CD4-positive, alpha-beta T cell treated with Interleukin-17A for 4 hours (primary cell): ENCODE results near the gene YAP1.
"Not testable (repeated sequence)": the region's sequence is repeated elsewhere in the genome, so short reads cannot be mapped to it uniquely, and the experiment has no call there.

ENCODE experiments used
- DNase-seq: peaks from one replicate; pipeline ENCODE4 v3.0.0-alpha.2; 2020; ENCODE audit warnings: mixed read lengths

Gene YAP1

GRCh38 chr11:102244681-102245409, 134.6 kb downstream of the YAP1 start:
- no peak for DNase-seq

- no peak for DNase-seq
Measured at GRCh38 chr11:102251423-102251822, 141.2 kb downstream of the YAP1 start.

DNA sequence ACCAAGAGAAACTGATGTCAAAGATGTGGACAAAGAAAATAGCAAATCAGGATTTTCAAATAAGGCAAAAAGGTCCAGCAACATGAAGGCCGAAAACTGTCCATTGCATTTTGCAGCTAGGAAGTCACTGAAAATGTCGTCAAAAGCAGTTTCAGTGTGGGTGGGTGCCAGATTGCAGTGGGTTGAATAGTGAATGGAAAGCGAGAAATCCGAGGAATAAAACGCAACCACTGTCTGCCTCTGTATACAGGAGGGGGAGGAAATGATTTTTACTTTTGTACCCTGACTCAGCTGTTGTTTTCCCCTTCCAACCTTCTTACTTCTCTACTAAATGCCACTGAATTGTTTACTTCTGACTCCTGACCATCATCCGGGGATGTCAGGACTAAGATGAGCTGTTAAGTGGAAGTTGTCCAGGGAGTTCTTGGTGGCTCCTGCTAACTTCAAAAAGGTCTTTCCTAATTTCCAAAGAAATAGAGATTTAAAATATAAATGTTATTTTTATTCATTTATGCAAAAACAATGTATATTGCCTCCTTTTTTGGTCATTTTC, 142.2 kb downstream of the YAP1 start:
- no peak for DNase-seq

GRCh38 chr11:102253020-102253715, 142.9 kb downstream of the YAP1 start:
- DNase-seq: no peak

DNA sequence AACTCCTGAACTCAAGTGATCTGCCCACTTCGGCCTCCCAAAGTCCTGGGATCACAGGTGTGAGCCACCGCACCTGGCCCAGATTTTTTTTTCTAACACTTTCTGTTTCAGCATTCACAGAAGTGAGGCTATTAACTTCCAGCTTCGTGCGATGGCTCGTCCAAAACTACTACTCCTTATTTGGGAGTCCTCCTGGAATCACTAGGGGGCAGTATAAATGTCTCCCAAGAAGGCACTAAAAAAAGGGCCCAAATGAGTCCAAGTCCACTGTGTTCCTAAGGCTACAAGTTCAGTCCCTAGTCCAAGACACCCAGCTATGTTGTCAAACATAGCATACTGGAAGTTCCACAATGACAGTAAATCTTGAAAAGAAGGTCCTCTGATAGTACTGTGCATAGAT, 143.8 kb downstream of the YAP1 start:
- DNase-seq: peak; percentile 4

- DNase-seq: no peak
Measured at GRCh38 chr11:102256251-102256650, 146.0 kb downstream of the YAP1 start.

GRCh38 chr11:102260241-102260640, 150.0 kb downstream of the YAP1 start:
- DNase-seq: no peak

DNA sequence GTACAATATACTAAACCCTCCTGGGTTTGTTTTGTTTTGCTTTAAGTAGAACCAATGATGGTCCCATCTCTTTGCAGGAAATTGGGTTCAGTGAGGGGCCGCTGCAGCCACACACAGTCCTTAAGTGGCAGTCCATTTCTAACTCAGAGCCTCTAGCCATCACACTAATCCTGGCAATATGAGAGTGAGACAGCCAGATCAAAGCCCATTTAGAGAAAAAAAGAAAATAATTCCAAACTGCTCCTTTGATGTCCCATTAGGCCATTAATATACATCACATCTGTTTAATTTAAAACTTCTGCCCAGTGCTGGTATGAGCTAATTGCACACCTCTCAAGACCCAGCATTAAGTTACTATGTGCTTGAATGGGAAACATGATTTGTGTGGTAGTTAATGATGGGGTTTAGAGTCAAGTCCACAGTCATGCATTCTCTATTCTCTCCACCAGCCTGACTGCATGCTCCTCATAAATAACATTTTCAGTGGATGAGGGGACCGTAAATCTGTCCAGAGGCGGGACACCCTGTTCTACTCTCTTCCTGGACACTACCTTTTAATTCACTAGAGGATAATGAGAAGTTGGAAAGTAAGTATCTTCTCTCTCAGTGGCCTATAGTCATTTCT, 153.2 kb downstream of the YAP1 start:
- DNase-seq: no peak

- not testable (repeated sequence) for DNase-seq
Measured at GRCh38 chr11:102264704-102265103, 154.5 kb downstream of the YAP1 start.

- DNase-seq: no peak
Measured at GRCh38 chr11:102266099-102266498, 155.9 kb downstream of the YAP1 start.

DNA sequence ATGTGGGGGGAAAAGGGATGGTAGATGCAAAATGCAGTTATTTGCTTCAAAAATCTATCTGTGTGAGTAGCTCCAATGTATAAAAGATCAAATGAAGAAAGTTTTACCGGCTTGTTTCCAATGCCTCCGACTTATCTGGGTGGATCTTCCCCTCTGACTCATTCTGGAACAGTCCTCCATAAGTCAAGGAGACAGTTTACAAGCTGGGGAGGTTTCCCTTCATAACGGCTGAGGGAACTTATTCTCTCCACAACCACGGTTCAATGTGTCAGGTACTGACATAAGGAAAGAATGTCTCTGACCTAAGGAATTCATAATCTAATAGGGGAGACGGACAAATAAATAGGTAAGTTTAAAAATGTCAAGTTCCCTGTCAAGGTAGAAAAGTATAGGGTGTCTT, 157.4 kb downstream of the YAP1 start:
- DNase-seq: no peak

DNA sequence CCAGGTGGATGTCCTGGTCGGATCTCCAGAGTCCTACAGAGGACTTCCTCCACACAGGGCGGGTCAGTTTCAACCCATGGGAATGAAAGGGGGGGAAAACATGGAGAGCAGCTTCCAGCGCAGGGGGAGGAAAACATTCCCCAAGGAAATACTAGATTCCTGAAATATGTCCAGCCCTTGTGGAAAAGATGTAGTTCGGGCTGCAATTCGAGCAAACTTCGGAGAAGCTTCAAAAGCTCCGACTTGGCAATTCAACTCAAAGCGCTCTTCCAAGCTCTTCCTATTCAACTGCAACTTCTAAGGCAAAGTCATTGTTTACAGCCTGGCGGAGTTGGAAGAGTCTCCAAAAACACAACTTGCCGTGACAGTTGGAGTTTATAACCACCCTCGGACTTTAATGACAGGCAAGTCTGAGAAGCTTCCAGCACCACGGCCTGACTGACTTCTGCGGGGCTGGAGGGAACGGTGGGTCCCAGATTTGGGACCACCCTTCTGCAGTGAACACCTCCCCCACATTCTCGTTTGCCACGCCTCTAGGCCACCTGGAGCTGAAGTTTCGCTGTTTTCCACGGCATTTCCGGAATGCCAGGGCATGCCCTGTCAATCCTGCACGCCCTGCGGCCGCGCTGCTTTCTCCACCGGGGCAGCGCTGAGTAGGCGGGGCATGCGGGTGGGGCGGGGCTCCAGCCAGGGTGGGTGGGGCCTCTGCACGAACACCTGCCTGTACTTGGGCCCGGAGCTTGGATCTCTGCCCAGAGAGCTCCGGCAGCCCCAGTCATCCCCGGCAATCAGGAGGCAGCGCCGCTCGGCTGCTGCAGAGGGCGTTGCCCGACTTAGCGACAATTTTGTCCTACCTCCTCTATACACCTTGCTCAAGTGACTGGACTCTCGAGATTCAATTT, 158.1 kb downstream of the YAP1 start:
- peak; percentile 91 for DNase-seq

GRCh38 chr11:102268985-102269470, 158.8 kb downstream of the YAP1 start:
- no peak for DNase-seq

DNA sequence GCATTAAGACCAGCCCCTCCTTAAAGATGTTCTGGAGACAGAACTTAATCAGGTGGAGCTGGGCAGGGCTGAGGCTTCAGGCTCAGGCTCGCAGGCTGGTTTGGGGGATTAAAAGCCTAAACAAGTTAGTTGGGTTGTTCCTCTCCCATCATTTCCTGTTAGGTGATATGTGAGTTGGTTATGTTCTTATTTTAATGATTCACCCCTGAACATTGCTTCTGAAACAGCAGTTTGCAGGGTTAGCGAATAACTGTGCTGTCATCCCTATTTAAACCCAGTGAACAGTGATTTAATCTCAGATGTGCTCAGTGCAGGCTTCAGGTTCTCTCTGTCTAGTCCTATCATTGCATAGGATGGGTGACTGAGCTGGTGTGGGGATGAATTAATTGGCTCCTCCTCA, 159.7 kb downstream of the YAP1 start:
- DNase-seq: no peak

DNA sequence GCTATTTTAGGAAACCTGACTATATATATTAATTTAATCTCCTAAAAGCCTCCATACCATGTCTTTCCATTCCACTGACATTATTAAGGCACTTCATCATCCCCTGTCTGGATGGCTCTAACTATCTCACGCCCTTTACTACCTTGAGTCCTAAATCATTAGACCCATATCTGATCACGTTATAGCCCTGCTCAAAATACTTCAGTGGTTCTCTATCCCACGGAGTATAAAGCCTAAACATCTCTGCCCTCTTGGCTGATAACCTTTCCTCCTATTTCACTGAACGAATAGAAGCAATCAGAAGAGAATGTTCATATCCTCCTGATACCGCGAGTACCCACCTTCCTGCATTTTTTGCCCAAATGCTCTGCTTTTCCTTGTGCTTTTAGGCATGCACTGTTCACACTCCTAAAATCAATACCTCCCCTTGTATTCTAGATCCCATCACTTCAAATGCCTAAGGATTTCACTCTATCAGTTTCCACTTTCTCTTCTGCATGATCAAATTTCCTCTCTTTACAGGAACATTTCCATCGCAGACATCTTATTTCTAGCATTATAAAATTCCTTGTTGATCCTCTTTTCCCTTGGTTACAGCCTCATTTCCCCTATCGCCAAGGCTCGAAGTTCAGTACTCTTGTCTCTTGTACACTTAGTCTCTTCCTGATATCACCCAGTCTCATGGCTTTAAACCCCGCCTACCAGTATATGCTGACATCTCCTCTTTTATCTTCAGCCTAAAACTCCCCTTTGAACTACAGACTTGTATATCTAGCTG, 162.0 kb downstream of the YAP1 start:
- DNase-seq: no peak

DNA sequence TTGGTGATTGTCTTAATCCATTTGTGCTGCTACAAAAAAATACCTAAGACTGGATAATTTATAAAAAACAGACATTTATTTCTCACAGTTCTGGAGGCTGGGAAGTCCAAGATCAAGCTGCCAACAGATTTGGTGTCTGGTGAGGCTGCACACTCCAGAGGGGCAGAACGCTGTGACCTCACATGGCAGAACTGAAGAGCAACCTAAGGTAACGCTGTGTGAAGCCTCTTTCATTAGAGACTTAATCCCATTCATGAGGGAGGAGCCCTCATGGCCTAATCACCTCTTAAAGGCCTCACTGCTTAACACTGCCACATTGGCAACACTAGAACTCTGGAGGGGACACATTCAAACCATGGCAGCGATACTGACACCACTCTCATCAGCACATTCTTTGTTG, 164.4 kb downstream of the YAP1 start:
- DNase-seq: no peak

DNA sequence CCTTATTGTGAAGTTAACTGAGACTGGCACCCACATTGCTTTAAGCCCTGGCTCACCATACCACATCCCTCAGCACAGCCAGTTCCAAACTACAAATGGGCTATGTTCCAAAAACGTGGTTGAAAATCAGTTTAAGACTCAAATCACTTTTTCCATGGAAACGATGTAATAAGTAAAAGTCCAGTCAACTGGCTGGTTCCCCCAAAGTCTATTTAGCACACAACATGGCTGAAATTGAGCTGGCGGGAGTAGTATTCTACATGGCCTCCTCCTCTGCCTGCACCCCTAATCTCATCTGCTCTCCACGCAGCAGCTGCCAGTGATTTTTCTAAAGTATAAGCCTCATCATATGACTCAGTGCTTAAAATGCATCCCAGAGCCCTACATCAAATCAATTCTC, 166.1 kb downstream of the YAP1 start:
- DNase-seq: no peak

GRCh38 chr11:102276783-102277182, 166.5 kb downstream of the YAP1 start:
- DNase-seq: no peak

DNA sequence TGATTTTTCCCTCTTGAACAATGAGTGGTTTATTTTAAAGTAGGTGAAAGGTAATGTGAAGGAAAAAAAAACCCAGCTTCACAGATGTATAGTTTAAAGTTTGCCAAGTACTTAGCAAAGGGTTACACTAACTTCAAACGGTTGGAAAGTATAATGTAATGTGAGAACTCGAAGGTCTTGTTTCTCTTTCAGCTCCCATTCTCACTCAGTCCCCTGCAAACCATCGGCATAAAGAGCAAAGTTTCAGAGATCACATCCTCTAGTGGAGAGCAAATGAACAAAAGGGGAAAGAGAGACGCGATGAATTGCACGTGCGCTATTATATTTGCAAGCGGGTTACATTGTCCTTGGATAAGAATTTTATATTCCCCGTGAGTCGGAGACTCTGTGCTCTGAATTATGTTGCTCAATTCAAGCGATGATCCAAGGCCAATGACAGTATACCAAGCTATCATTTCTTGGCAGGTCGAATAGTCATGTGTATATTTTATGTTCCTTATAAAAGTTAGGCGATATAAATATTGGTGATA, 169.5 kb downstream of the YAP1 start:
- no peak for DNase-seq

GRCh38 chr11:102280245-102280833, 170.1 kb downstream of the YAP1 start:
- DNase-seq: no peak
